HG03196 (cell line): ENCODE results near the gene OLFM2.

ENCODE experiments used
- ATAC-seq: cut with Tn5 transposase; IDR thresholded peaks from one replicate; pipeline ENCODE4 v1.9.1; 2021; ENCODE audit not compliant: unreplicated experiment

The OLFM2 gene

GRCh38 chr19:9910625-9911024 lies 25.7 kb downstream of the OLFM2 start:
- no peak for ATAC-seq

DNA sequence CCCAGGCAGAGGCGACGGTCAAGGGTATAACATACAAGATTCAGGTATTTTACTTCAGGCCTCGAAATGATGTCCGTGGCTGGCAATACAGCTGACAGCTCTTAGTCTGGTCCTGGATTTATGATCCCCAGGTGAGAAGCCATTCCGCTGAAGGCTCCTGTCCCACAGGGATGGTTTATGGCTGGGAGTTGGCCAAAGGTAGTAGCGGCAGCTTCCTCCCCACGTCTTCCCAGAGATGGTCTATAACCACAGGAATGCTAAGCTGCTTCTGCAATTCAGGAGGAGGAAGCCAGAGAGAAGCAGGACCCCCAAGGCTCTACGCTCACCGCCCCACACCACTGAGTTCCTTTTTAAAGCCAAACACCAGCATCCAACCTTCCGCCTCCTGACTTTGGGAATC lies 27.1 kb downstream of the OLFM2 start:
- no peak for ATAC-seq

DNA sequence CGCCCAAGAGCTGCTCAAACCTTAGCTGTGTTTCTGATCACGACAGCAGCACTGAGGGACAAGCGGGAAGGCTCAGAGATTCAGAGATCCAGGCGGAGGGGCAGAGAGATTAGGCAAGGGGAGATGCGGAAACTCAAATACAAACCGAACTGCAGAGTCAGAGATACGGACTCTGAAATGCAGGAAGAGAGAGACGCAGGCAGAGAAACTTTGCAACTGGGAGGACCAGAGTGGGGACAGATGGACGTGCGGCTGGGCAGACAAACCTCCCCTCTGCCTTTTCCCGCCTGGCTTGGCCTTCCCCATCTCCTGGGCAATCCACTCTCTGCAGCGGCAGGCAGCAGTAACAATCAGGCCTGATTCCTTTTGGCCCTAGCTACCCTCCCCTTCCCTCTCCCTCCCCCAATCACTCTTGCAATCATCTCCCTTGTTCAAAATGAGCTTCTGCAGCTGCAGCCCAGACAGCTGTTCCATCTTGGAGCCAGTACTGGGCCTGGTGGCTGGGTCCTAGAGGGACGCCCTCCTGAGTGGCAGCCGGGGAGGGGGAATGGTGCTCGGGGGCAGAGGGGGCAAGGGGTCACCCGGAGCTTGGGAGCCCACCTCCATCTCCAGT lies 29.7 kb downstream of the OLFM2 start:
- no peak for ATAC-seq

GRCh38 chr19:9903336-9903735 lies 33.0 kb downstream of the OLFM2 start:
- ATAC-seq, result no peak

DNA sequence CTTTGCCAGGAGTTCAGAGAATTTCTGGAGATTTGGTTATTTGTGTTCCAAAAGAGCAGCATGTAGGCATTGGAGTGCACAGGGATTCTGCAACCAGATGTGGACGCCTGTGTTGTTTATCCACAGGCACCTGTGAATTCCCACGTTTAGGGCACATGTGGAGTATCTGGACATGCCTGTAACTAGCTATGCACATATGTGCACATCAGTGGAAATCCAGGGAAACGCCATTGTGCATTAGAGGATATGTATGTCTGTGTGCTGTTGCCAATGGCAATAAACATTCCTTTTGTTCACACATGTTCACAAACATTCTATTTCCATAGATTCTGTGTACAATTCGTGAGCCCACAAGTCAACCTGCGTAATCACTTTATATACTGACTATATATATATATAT lies 34.7 kb downstream of the OLFM2 start:
- ATAC-seq, result no peak

GRCh38 chr19:9901020-9901419 lies 35.3 kb downstream of the OLFM2 start:
- ATAC-seq, result no peak

GRCh38 chr19:9891609-9892373 lies 44.5 kb downstream of the OLFM2 start:
- ATAC-seq, result no peak

- ATAC-seq, result no peak
Measured at GRCh38 chr19:9885077-9885552, 51.2 kb downstream of the OLFM2 start.

- no peak for ATAC-seq
Measured at GRCh38 chr19:9883764-9884163, 52.6 kb downstream of the OLFM2 start.

DNA sequence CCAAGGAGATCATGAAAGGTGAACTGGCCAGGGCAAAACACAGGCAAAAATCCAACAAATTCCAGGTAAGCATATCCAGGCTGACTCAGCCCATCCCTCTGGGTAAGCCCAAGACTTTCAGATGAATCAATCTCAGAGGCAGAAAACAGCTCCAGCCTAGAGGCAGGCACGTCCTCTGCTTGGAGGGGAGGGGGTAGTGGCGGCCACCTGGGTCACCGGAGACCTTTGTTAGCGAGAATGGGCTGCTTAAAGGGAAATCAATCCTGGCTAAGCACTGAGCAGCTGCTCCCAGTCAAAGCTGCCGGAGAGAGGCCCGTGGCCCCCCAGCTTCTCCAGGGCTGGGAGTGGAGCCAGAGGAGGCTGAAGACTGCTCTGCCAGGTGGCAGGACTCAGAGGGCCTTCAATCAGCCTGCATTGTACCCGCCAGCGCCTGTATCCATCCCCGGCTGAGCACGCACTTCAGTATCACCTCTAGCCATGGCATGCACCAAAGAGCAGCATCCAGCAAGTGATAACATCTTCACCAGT lies 53.0 kb downstream of the OLFM2 start:
- ATAC-seq, result no peak

GRCh38 chr19:9881720-9882119 lies 54.6 kb downstream of the OLFM2 start:
- ATAC-seq, result no peak

- ATAC-seq, result no peak
Measured at GRCh38 chr19:9878511-9879196, 57.7 kb downstream of the OLFM2 start.

GRCh38 chr19:9877780-9878510 lies 58.4 kb downstream of the OLFM2 start:
- ATAC-seq, result no peak

- no peak for ATAC-seq
Measured at GRCh38 chr19:9875796-9876195, 60.5 kb downstream of the OLFM2 start.

GRCh38 chr19:9875031-9875627 lies 61.2 kb downstream of the OLFM2 start:
- ATAC-seq, result no peak

DNA sequence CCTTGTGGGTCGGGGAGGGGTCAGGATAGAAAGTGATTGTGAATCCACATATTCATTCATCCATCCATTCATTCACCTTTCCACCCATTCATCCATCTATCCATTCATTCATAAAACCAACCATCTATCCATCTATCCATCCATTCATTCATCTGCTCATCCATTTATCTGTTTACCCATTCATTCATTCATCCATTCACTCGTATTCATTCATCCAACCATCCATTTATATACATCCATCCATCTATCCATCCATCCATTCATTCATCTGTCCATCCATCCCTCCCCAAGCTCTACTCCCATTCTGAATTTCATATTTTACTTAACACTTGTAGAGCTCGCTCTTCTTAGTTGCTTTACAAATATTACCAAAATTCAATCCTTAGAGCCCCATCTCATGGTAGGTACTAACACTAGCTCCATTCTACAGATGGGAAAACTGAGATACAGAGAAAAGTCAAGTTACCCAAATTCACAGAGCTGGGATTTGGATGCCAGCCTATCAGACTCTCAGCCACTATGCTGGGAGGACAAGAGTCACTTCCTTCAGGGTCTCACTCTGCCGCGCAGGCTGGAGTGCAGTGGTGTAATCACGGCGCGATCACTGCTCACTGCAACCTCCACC lies 63.6 kb downstream of the OLFM2 start:
- ATAC-seq, result no peak

DNA sequence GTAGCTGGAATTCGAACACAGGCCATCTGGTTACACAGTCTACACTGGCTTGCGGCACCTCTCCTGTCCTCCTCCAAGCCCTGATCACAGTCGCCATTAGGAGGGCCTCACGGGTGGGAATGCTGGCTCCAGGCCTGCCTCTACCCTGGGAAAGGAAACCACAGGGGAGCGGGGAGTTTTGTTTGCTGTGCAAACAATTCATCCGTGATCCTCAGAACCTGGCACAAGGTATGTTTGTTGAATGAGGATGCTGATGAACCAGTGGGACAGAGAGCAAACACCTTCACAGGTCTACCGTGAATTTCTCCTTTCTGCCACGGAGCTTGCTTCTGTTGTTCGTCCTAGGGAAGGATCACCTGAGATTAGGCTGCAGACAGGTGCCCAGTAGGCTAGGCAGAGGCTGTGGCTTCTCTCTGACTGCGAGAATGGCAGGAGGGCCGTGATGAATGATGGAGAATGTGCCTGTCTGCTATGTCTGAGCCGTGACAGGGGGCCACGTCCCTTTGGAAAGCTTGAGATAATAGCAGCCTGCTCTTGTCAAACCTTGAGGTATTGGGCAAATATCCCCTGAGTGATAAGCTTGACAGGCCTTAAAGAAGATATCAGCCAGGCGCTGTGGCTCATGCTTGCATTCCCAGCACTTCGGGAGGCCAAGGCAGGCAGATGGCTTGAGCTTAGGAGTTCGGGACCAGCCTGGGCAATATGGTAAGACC lies 64.5 kb downstream of the OLFM2 start:
- no peak for ATAC-seq

DNA sequence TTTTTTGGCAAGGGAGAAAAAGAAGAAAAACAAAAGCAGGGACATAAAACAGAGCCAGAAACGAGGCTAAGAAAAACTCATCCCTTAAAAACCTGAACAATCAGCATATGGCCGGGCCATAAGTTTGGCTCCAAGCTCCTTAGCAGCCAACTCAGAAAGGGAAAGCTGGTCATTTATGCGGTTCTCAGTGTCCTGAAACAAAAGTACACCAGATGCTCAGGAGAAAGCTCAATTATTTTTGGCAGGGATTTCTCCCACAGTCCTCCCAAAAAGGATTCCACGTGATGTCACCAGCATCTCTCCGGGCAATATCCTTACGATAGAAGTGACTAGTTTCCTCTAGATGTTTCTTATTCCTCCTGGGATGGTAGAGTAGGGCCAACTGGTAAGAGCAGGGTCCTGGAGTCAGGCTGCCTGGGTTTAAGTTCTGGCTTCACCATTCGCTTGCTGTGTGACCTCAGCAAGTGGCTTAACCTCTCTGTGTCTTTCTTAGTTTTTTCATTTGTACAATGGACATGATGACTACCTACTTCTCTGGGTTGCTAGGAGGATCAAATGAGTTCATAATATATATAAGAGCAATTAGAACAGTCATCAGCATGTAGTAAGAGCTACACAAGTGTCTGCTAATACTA lies 67.2 kb downstream of the OLFM2 start:
- no peak for ATAC-seq
